Neural cell (in vitro differentiated cells): ENCODE results near the gene XXYLT1. TPM values are rescaled to one million over a fixed set of nuclear protein-coding genes. Genes with fewer than 3 reads are reported as not detected.
A peak's percentile ranks its signal among the peaks of the same experiment; 100 is the strongest.

Experiments
- H2AFZ ChIP-seq: fragments of 200-600, 300-800 bp; sonication (generic), shearing (Covaris generic); 2 replicates; pipeline ENCODE4 v1.6.0; 2014; ENCODE audit warnings: low read depth, mild to moderate bottlenecking, antibody characterized with exemption, low read length, moderate library complexity
- H3F3A ChIP-seq: fragments of 200-600 bp; shearing (Covaris generic); 2 replicates; pipeline ENCODE4 v1.6.1; 2016; ENCODE audit warnings: mild to moderate bottlenecking, moderate library complexity, mixed read lengths, antibody characterized with exemption, low read length; ENCODE audit not compliant: insufficient read depth, poor library complexity, severe bottlenecking
- H3K27ac ChIP-seq: fragments of 200-600, 300-800 bp; sonication (generic), shearing (Covaris generic); 2 replicates; pipeline ENCODE4 v1.5.1; 2014; ENCODE audit warnings: mild to moderate bottlenecking, low read length, moderate library complexity
- H3K27me3 ChIP-seq: fragments of 300-800, 200-600 bp; sonication (generic), shearing (Covaris generic); 2 replicates; pipeline ENCODE4 v1.6.0; 2014; ENCODE audit warnings: mild to moderate bottlenecking, low read depth, low read length, moderate library complexity; ENCODE audit not compliant: insufficient read depth
- H3K36me3 ChIP-seq: fragments of 300-800, 200-600 bp; sonication (generic), shearing (Covaris generic); 2 replicates; pipeline ENCODE4 v1.5.1; 2014; ENCODE audit warnings: mild to moderate bottlenecking, antibody characterized with exemption, low read length, moderate library complexity; ENCODE audit not compliant: insufficient read depth
- H3K4me2 ChIP-seq: fragments of 300-800, 200-600 bp; sonication (generic), shearing (Covaris generic); 2 replicates; pipeline ENCODE4 v1.6.0; 2014; ENCODE audit warnings: mild to moderate bottlenecking, low read length
- H3K4me3 ChIP-seq: fragments of 300-800, 200-600 bp; sonication (generic), shearing (Covaris generic); 2 replicates; pipeline ENCODE4 v1.5.1; 2014; ENCODE audit warnings: mild to moderate bottlenecking, low read length, moderate library complexity
- H3K79me2 ChIP-seq: fragments of 200-600 bp; shearing (Covaris generic); replicated peaks from 2 replicates; pipeline ENCODE4 v1.6.0; 2014; ENCODE audit warnings: mild to moderate bottlenecking, low read length, moderate library complexity; ENCODE audit not compliant: insufficient read depth
- H3K9ac ChIP-seq: fragments of 300-800, 200-600 bp; sonication (generic), shearing (Covaris generic); 2 replicates; pipeline ENCODE4 v1.6.1; 2016; ENCODE audit warnings: mild to moderate bottlenecking, low read length, mixed read lengths
- H3K9me2 ChIP-seq: fragments of 200-600 bp; shearing (Covaris generic); 2 replicates; pipeline ENCODE4 v1.6.1; 2016; ENCODE audit warnings: mild to moderate bottlenecking, low read length, mixed read lengths; ENCODE audit not compliant: insufficient read depth
- H3K9me3 ChIP-seq: fragments of 200-600, 300-800 bp; sonication (generic), shearing (Covaris generic); 2 replicates; pipeline ENCODE4 v1.6.1; 2016; ENCODE audit warnings: mild to moderate bottlenecking, mixed run types, low read length, moderate library complexity, mixed read lengths
- H4K20me1 ChIP-seq: fragments of 200-600 bp; shearing (Covaris generic); 2 replicates; pipeline ENCODE4 v1.6.1; 2016; ENCODE audit warnings: mild to moderate bottlenecking, mixed run types; ENCODE audit not compliant: insufficient read depth
- EP300 ChIP-seq: fragments of 450-650 bp; conservative IDR thresholded peaks from 2 replicates; pipeline ENCODE4 v1.6.1; 2014; ENCODE audit warnings: antibody characterized with exemption, mild to moderate bottlenecking, moderate library complexity; ENCODE audit not compliant: poor library complexity, severe bottlenecking
- EZH2 ChIP-seq: fragments of 200-600, 300-800 bp; shearing (Covaris generic), sonication (generic); IDR thresholded peaks from 2 replicates; pipeline ENCODE4 v1.6.1; 2014; ENCODE audit warnings: antibody characterized with exemption, low read length, borderline replicate concordance, mild to moderate bottlenecking; ENCODE audit not compliant: insufficient read depth, poor library complexity, severe bottlenecking
- MXI1 ChIP-seq: fragments of 450-650 bp; conservative IDR thresholded peaks from 2 replicates; pipeline ENCODE4 v1.6.1; 2014; ENCODE audit warnings: antibody characterized with exemption, mild to moderate bottlenecking; ENCODE audit not compliant: poor library complexity, severe bottlenecking
- POLR2AphosphoS5 ChIP-seq: IDR thresholded peaks from 2 replicates; pipeline ENCODE4 v1.6.1; 2012
- RAD21 ChIP-seq: fragments of 450-650 bp; conservative IDR thresholded peaks from 2 replicates; pipeline ENCODE4 v1.6.1; 2014; ENCODE audit warnings: antibody characterized with exemption, mild to moderate bottlenecking, moderate library complexity
- SMC3 ChIP-seq: fragments of 450-650 bp; conservative IDR thresholded peaks from 2 replicates; pipeline ENCODE4 v1.6.1; 2014; ENCODE audit warnings: antibody characterized with exemption, mild to moderate bottlenecking, moderate library complexity; ENCODE audit not compliant: poor library complexity
- TAF1 ChIP-seq: IDR thresholded peaks from 2 replicates; pipeline ENCODE4 v1.6.1; 2012; ENCODE audit warnings: low read depth
- polyA plus RNA-seq: library from polyadenylated mRNA; depleted of rRNA; stranded (reverse); fragments of >200 nt; gene quantifications from 2 replicates; pipeline ENCODE4 v1.2.3, GENCODE V29; 2014
- TF ChIP-seq, protein P1 (sequence below): IDR thresholded peaks from 2 replicates; pipeline ENCODE4 v1.6.1; 2012; ENCODE audit warnings: borderline replicate concordance
- TF ChIP-seq, protein P2 (sequence below): fragments of 450-650 bp; IDR thresholded peaks from 2 replicates; pipeline ENCODE4 v1.5.1; 2014; ENCODE audit warnings: antibody characterized with exemption, mild to moderate bottlenecking, moderate library complexity; ENCODE audit not compliant: poor library complexity, severe bottlenecking

The XXYLT1 gene
- polyA plus RNA-seq, 1 donor from 2014 or later = 25.4 TPM

DNA sequence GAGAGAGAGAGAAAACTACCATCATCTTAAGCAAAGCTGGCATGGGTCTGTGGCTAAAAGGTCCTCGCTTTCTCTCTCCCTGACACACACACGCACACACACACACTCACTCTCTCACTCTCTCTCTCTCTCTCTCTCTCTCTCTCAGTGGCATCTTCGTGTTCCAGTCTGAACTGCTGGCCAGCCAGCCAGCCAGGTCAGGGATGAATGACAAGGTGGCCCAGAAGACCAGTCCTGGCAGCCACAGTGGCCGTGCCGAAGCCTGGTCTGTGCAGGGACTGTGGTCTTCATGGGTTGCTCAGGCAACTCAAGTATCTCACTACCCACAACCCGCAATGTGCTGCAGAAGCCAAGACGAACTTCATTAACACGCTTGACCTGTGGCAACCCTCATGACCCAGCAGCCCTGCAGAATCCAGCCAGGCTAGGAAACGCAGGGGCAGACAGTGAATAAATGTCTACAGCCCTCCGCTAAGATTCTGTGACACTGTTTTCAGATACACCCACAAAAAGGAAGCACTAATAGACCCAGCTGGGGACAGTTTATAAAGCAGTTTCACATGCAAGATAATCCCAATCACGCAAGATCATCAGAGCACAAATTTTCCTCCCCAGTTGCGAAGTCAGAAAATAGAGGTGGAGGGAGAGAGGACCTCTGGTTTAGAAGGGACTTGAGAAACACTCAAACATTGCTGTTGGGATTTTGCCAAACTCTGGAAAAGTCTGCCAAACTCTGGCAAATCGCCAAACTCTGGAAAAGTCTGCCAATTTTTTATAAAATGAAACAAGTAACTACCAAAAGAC is 66.4 kb downstream of the XXYLT1 start:
- Histone ChIP-seq H3F3A (no peaks in the 10 kb centered on the region), H3K36me3 (no peaks in the 10 kb centered on the region), H3K27me3 (no peaks in the 10 kb centered on the region), H4K20me1 (no peaks in the 10 kb centered on the region), H2AFZ (no peak overlapping the region), H3K9ac (no peak overlapping the region), H3K4me2 (no peak overlapping the region), H3K79me2 (no peaks in the 10 kb centered on the region), H3K9me3 (no peaks in the 10 kb centered on the region), H3K4me3 (no peak overlapping the region), H3K9me2 (no peaks in the 10 kb centered on the region), H3K27ac (no peak overlapping the region)
- no peak for TF ChIP-seq POLR2AphosphoS5
- TF ChIP-seq MXI1 = no peak
- no peak for TF ChIP-seq EP300
- no peak for TF ChIP-seq SMC3
- TF ChIP-seq, protein P1, sequence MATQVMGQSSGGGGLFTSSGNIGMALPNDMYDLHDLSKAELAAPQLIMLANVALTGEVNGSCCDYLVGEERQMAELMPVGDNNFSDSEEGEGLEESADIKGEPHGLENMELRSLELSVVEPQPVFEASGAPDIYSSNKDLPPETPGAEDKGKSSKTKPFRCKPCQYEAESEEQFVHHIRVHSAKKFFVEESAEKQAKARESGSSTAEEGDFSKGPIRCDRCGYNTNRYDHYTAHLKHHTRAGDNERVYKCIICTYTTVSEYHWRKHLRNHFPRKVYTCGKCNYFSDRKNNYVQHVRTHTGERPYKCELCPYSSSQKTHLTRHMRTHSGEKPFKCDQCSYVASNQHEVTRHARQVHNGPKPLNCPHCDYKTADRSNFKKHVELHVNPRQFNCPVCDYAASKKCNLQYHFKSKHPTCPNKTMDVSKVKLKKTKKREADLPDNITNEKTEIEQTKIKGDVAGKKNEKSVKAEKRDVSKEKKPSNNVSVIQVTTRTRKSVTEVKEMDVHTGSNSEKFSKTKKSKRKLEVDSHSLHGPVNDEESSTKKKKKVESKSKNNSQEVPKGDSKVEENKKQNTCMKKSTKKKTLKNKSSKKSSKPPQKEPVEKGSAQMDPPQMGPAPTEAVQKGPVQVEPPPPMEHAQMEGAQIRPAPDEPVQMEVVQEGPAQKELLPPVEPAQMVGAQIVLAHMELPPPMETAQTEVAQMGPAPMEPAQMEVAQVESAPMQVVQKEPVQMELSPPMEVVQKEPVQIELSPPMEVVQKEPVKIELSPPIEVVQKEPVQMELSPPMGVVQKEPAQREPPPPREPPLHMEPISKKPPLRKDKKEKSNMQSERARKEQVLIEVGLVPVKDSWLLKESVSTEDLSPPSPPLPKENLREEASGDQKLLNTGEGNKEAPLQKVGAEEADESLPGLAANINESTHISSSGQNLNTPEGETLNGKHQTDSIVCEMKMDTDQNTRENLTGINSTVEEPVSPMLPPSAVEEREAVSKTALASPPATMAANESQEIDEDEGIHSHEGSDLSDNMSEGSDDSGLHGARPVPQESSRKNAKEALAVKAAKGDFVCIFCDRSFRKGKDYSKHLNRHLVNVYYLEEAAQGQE = no peak
- TF ChIP-seq, protein P2, sequence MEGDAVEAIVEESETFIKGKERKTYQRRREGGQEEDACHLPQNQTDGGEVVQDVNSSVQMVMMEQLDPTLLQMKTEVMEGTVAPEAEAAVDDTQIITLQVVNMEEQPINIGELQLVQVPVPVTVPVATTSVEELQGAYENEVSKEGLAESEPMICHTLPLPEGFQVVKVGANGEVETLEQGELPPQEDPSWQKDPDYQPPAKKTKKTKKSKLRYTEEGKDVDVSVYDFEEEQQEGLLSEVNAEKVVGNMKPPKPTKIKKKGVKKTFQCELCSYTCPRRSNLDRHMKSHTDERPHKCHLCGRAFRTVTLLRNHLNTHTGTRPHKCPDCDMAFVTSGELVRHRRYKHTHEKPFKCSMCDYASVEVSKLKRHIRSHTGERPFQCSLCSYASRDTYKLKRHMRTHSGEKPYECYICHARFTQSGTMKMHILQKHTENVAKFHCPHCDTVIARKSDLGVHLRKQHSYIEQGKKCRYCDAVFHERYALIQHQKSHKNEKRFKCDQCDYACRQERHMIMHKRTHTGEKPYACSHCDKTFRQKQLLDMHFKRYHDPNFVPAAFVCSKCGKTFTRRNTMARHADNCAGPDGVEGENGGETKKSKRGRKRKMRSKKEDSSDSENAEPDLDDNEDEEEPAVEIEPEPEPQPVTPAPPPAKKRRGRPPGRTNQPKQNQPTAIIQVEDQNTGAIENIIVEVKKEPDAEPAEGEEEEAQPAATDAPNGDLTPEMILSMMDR = no peak
- no peak for TF ChIP-seq RAD21
- no peak for TF ChIP-seq TAF1
- TF ChIP-seq EZH2 = no peak

DNA sequence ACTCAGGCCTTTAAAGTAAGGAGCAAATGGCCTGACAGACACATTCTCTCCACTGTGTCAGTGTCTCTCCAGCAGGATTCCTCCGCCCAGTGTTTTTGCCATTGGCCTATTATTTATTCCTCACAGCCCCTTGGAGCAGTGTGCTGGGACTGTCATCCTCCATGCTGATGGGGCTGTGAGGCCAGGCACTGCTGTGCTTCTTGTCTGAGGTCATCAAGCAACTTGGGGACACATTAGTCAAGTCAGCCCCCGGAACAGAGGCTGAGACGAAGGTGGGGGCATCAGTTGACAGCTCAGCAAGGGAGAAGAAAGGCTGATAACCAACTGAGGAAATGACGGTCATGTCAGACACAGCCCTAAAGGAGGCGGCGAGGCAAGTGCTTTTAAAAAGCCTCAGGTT is 67.4 kb downstream of the XXYLT1 start:
- no peak overlapping the region for H3K4me3 ChIP-seq
- H3K36me3 ChIP-seq = no peaks in the 10 kb centered on the region
- H3K9ac ChIP-seq = no peak overlapping the region
- peak overlapping the region; percentile 29 for H3K27ac ChIP-seq
- H3K79me2 ChIP-seq = no peaks in the 10 kb centered on the region
- H3K9me3 ChIP-seq = no peaks in the 10 kb centered on the region
- no peaks in the 10 kb centered on the region for H3K27me3 ChIP-seq
- no peaks in the 10 kb centered on the region for H3F3A ChIP-seq
- no peak overlapping the region for H3K4me2 ChIP-seq
- no peaks in the 10 kb centered on the region for H4K20me1 ChIP-seq
- H3K9me2 ChIP-seq = no peaks in the 10 kb centered on the region
- peak overlapping the region; percentile 22 for H2AFZ ChIP-seq
- TF ChIP-seq EZH2 (no peak), SMC3 (peak; percentile 13), EP300 (peak; percentile 29), POLR2AphosphoS5 (no peak), RAD21 (no peak), MXI1 (peak; percentile 9), TAF1 (no peak)
- TF ChIP-seq, protein P2 = no peak
- TF ChIP-seq, protein P1 = no peak
